Gastroesophageal sphincter (tissue), 3 donors: Measurements from ENCODE around the gene RPRM.
"Not testable (repeated sequence)": the region's sequence is repeated elsewhere in the genome, so short reads cannot be mapped to it uniquely, and the experiment has no call there.

Experiments
- POLR2A ChIP-seq, 2 donors: fragments of 450-650 bp; IDR thresholded peaks; one replicate each; pipeline ENCODE4 v1.6.1; 2017; ENCODE audit warnings: antibody characterized with exemption in 2 of 2, mild to moderate bottlenecking in 2 of 2, moderate library complexity in 1 of 2
- POLR2AphosphoS5 ChIP-seq: sonication (generic); formaldehyde crosslinking; IDR thresholded peaks from one replicate; pipeline ENCODE4 v1.6.1; 2017; ENCODE audit warnings: antibody characterized with exemption
- TF ChIP-seq, protein P1 (sequence below), 4 experiments: fragments of 200-600 bp in 2 of 4; fragments of 450-650 bp in 2 of 4; sonication (generic) in 1 of 4; IDR thresholded peaks; one replicate each; pipeline ENCODE4 v1.5.1; 2017 to 2019; ENCODE audit warnings: antibody characterized with exemption in 4 of 4, mild to moderate bottlenecking in 2 of 4, moderate library complexity in 2 of 4

- not testable (repeated sequence) for TF ChIP-seq POLR2AphosphoS5; POLR2A (IDR thresholded peaks at IDR 0.05)
- TF ChIP-seq, protein P1, sequence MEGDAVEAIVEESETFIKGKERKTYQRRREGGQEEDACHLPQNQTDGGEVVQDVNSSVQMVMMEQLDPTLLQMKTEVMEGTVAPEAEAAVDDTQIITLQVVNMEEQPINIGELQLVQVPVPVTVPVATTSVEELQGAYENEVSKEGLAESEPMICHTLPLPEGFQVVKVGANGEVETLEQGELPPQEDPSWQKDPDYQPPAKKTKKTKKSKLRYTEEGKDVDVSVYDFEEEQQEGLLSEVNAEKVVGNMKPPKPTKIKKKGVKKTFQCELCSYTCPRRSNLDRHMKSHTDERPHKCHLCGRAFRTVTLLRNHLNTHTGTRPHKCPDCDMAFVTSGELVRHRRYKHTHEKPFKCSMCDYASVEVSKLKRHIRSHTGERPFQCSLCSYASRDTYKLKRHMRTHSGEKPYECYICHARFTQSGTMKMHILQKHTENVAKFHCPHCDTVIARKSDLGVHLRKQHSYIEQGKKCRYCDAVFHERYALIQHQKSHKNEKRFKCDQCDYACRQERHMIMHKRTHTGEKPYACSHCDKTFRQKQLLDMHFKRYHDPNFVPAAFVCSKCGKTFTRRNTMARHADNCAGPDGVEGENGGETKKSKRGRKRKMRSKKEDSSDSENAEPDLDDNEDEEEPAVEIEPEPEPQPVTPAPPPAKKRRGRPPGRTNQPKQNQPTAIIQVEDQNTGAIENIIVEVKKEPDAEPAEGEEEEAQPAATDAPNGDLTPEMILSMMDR (IDR thresholded peaks at IDR 0.05), result not testable (repeated sequence)
These were observed 35.9 kb downstream of the RPRM start for GRCh38 chr2:153442616-153443015.
